Stimulated activated CD4-positive, alpha-beta T cell treated with anti-CD3 and anti-CD28 coated beads, Interleukin-12 subunit alpha, Interleukin-12 subunit beta, amount 100 ng/mL, for 24 hours (primary cell): ENCODE measurements around the gene RFTN1.
A peak's percentile ranks its signal among the peaks of the same experiment; 100 is the strongest.

ENCODE experiments used
- DNase-seq, 2 experiments: peaks; one replicate each; pipeline ENCODE4 v3.0.0-alpha.2; 2020; ENCODE audit warnings: low read depth in 2 of 2

RFTN1 gene

GRCh38 chr3:16529264-16529663 lies 15.8 kb upstream of the RFTN1 start:
- no peak for DNase-seq

- no peak for DNase-seq
These were observed 15.1 kb upstream of the RFTN1 start for GRCh38 chr3:16528581-16528993.

- DNase-seq, result no peak
These were observed 14.6 kb upstream of the RFTN1 start for GRCh38 chr3:16528106-16528505.

GRCh38 chr3:16524196-16524595 lies 10.7 kb upstream of the RFTN1 start:
- no peak for DNase-seq

- DNase-seq, result no peak
These were observed 10.3 kb upstream of the RFTN1 start for GRCh38 chr3:16523778-16524177.

GRCh38 chr3:16522834-16523233 lies 9.3 kb upstream of the RFTN1 start:
- DNase-seq, result no peak

GRCh38 chr3:16520970-16521881 lies 7.7 kb upstream of the RFTN1 start:
- DNase-seq, result no peak

- no peak for DNase-seq
These were observed 6.9 kb upstream of the RFTN1 start for GRCh38 chr3:16520241-16520969.

- peak in 1 of 2 experiments; percentile 23 for DNase-seq
These were observed 3.4 kb upstream of the RFTN1 start for GRCh38 chr3:16516695-16517481.

- DNase-seq, result no peak
These were observed 2.5 kb upstream of the RFTN1 start for GRCh38 chr3:16515885-16516420.

GRCh38 chr3:16514755-16515353 lies 1.4 kb upstream of the RFTN1 start:
- no peak for DNase-seq

GRCh38 chr3:16514021-16514700 lies 662 bp upstream of the RFTN1 start:
- DNase-seq, result no peak

- DNase-seq, result peak; percentile 19 to 34
These were observed 911 bp downstream of the RFTN1 start for GRCh38 chr3:16512435-16513140.

GRCh38 chr3:16511681-16512434 lies 1.6 kb downstream of the RFTN1 start:
- DNase-seq, result peak; percentile 56 to 70

- no peak for DNase-seq
These were observed 2.7 kb downstream of the RFTN1 start for GRCh38 chr3:16510620-16511319.

GRCh38 chr3:16509721-16510619 lies 3.5 kb downstream of the RFTN1 start:
- DNase-seq, result no peak

- peak in 1 of 2 experiments; percentile 22 for DNase-seq
These were observed 4.9 kb downstream of the RFTN1 start for GRCh38 chr3:16508591-16508995.

- DNase-seq, result no peak
These were observed 5.3 kb downstream of the RFTN1 start for GRCh38 chr3:16508243-16508578.
